DOHH2 (cell line): Measurements from ENCODE around the gene IFT57.

Experiments
- H3F3A ChIP-seq: fragments of 200-600 bp; sonication (generic), shearing (Covaris generic); 2 replicates; pipeline ENCODE4 v1.6.0; 2016; ENCODE audit warnings: antibody characterized with exemption, mild to moderate bottlenecking; ENCODE audit not compliant: control insufficient read depth, insufficient read depth
- H3K27ac ChIP-seq: fragments of 200-600 bp; sonication (generic); 2 replicates; pipeline ENCODE4 v1.5.1; 2014; ENCODE audit warnings: low read depth, mild to moderate bottlenecking, low read length, moderate library complexity
- H3K27me3 ChIP-seq: fragments of 200-600 bp; sonication (generic); 2 replicates; pipeline ENCODE4 v1.6.1; 2014; ENCODE audit warnings: mild to moderate bottlenecking, low read length, mixed read lengths; ENCODE audit not compliant: control insufficient read depth
- H3K36me3 ChIP-seq: fragments of 200-600 bp; sonication (generic); 2 replicates; pipeline ENCODE4 v1.6.1; 2014; ENCODE audit warnings: mild to moderate bottlenecking, low read length, moderate library complexity, mixed read lengths; ENCODE audit not compliant: control insufficient read depth
- H3K4me1 ChIP-seq: fragments of 200-600 bp; sonication (generic); 2 replicates; pipeline ENCODE4 v1.6.1; 2014; ENCODE audit warnings: mild to moderate bottlenecking, low read length, mixed read lengths; ENCODE audit not compliant: control insufficient read depth
- H3K4me2 ChIP-seq: fragments of 200-600 bp; sonication (generic); 2 replicates; pipeline ENCODE4 v1.6.0; 2014; ENCODE audit warnings: mild to moderate bottlenecking, low read length, moderate library complexity
- H3K4me3 ChIP-seq: fragments of 200-600 bp; sonication (generic); 2 replicates; pipeline ENCODE4 v1.5.1; 2014; ENCODE audit warnings: mild to moderate bottlenecking, low read length, mixed read lengths
- H3K79me2 ChIP-seq: fragments of 200-600 bp; sonication (generic); 2 replicates; pipeline ENCODE4 v1.6.1; 2014; ENCODE audit warnings: mild to moderate bottlenecking, low read length, mixed read lengths; ENCODE audit not compliant: control insufficient read depth
- H3K9me2 ChIP-seq: fragments of 200-600 bp; sonication (generic); replicated peaks from 2 replicates; pipeline ENCODE4 v1.6.1; 2014; ENCODE audit warnings: mild to moderate bottlenecking, low read length, mixed read lengths; ENCODE audit not compliant: control insufficient read depth
- H3K9me3 ChIP-seq: fragments of 200-600 bp; sonication (generic); 2 replicates; pipeline ENCODE4 v1.6.1; 2014; ENCODE audit warnings: antibody characterized with exemption, low read length, mixed read lengths; ENCODE audit not compliant: control insufficient read depth, insufficient read depth
- H4K20me1 ChIP-seq: fragments of 200-600 bp; sonication (generic); 2 replicates; pipeline ENCODE4 v1.6.0; 2014; ENCODE audit warnings: low read depth, mild to moderate bottlenecking, antibody characterized with exemption, low read length, moderate library complexity; ENCODE audit not compliant: control insufficient read depth, insufficient read depth
- EZH2phosphoT487 ChIP-seq: fragments of 200-600 bp; sonication (generic); IDR thresholded peaks from 2 replicates; pipeline ENCODE4 v1.6.1; 2017; ENCODE audit warnings: borderline replicate concordance, mild to moderate bottlenecking, antibody characterized with exemption, low read length, moderate library complexity, mixed read lengths
- TF ChIP-seq, protein P1 (sequence below): fragments of 200-600 bp; sonication (generic); IDR thresholded peaks from one replicate; pipeline ENCODE4 v1.5.1; 2014; ENCODE audit warnings: antibody characterized with exemption, mild to moderate bottlenecking, low read depth, low read length; ENCODE audit not compliant: poor library complexity, severe bottlenecking

IFT57 gene

GRCh38 chr3:108114423-108115065 is 107.7 kb downstream of the IFT57 start:
- Histone ChIP-seq H3K36me3 (no peaks in the 10 kb centered on the region), H3K9me3 (peaks cover 3% of the 10 kb centered on the region; the same call in 1 of the 2 replicates), H3F3A (no peaks in the 10 kb centered on the region), H3K4me2 (no peak overlapping the region), H3K9me2 (no peaks in the 10 kb centered on the region), H3K4me3 (no peak overlapping the region), H3K27ac (no peak overlapping the region), H4K20me1 (no peaks in the 10 kb centered on the region), H3K79me2 (no peaks in the 10 kb centered on the region), H3K4me1 (no peaks in the 10 kb centered on the region), H3K27me3 (no peaks in the 10 kb centered on the region)
- TF ChIP-seq, protein P1, sequence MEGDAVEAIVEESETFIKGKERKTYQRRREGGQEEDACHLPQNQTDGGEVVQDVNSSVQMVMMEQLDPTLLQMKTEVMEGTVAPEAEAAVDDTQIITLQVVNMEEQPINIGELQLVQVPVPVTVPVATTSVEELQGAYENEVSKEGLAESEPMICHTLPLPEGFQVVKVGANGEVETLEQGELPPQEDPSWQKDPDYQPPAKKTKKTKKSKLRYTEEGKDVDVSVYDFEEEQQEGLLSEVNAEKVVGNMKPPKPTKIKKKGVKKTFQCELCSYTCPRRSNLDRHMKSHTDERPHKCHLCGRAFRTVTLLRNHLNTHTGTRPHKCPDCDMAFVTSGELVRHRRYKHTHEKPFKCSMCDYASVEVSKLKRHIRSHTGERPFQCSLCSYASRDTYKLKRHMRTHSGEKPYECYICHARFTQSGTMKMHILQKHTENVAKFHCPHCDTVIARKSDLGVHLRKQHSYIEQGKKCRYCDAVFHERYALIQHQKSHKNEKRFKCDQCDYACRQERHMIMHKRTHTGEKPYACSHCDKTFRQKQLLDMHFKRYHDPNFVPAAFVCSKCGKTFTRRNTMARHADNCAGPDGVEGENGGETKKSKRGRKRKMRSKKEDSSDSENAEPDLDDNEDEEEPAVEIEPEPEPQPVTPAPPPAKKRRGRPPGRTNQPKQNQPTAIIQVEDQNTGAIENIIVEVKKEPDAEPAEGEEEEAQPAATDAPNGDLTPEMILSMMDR, result no peak
- TF ChIP-seq EZH2phosphoT487, result no peak

- TF ChIP-seq EZH2phosphoT487, result no peak
- TF ChIP-seq, protein P1, result no peak
- Histone ChIP-seq H3K27ac (no peak overlapping the region), H3K4me1 (no peaks in the 10 kb centered on the region), H3K79me2 (no peaks in the 10 kb centered on the region), H3K27me3 (no peaks in the 10 kb centered on the region), H3K4me3 (no peak overlapping the region), H3K36me3 (no peaks in the 10 kb centered on the region), H3K9me3 (no peaks in the 10 kb centered on the region), H3K9me2 (no peaks in the 10 kb centered on the region), H4K20me1 (no peaks in the 10 kb centered on the region), H3F3A (no peaks in the 10 kb centered on the region), H3K4me2 (no peak overlapping the region)
Observed at GRCh38 chr3:108113975-108114374, 108.2 kb downstream of the IFT57 start.

- H3K36me3 ChIP-seq, result no peaks in the 10 kb centered on the region
- H4K20me1 ChIP-seq, result no peaks in the 10 kb centered on the region
- H3F3A ChIP-seq, result no peaks in the 10 kb centered on the region
- H3K79me2 ChIP-seq, result no peaks in the 10 kb centered on the region
- no peaks in the 10 kb centered on the region for H3K4me1 ChIP-seq
- no peaks in the 10 kb centered on the region for H3K9me2 ChIP-seq
- H3K4me3 ChIP-seq, result no peak overlapping the region
- no peak overlapping the region for H3K4me2 ChIP-seq
- H3K27me3 ChIP-seq, result no peaks in the 10 kb centered on the region
- H3K9me3 ChIP-seq, result no peaks in the 10 kb centered on the region
- TF ChIP-seq, protein P1, result no peak
- no peak for TF ChIP-seq EZH2phosphoT487
- no peak overlapping the region for H3K27ac ChIP-seq
Observed at GRCh38 chr3:108110934-108111333, 111.3 kb downstream of the IFT57 start.
